Suprapubic skin (tissue), 4 donors: ENCODE measurements around the gene TNFRSF25. TPM values are rescaled to one million over a fixed set of nuclear protein-coding genes. Genes with fewer than 3 reads are reported as not detected.

ENCODE experiments used
- DNase-seq, 2 donors: peaks; one replicate each; pipeline ENCODE4 v3.0.0-alpha.2; 2019; ENCODE audit warnings: low spot score in 2 of 2
- H3K27ac ChIP-seq: fragments of 200-600 bp; sonication (generic); one replicate; pipeline ENCODE4 v1.5.1; 2019
- H3K27me3 ChIP-seq: fragments of 200-600 bp; sonication (generic); one replicate; pipeline ENCODE4 v1.5.1; 2019
- H3K36me3 ChIP-seq: fragments of 200-600 bp; sonication (generic); one replicate; pipeline ENCODE4 v1.5.1; 2019
- H3K4me1 ChIP-seq: fragments of 200-600 bp; sonication (generic); one replicate; pipeline ENCODE4 v1.5.1; 2019
- H3K4me3 ChIP-seq: fragments of 200-600 bp; sonication (generic); one replicate; pipeline ENCODE4 v1.5.1; 2019; ENCODE audit warnings: mild to moderate bottlenecking
- H3K9me3 ChIP-seq: fragments of 200-600 bp; sonication (generic); one replicate; pipeline ENCODE4 v1.5.1; 2019
- CTCF ChIP-seq, 2 donors: fragments of 200-600 bp in 1 of 2; fragments of 450-650 bp in 1 of 2; sonication (generic) in 1 of 2; IDR thresholded peaks; one replicate each; pipeline ENCODE4 v1.5.1; 2016 to 2019; ENCODE audit warnings: antibody characterized with exemption in 2 of 2, mild to moderate bottlenecking in 1 of 2, moderate library complexity in 1 of 2
- EP300 ChIP-seq: sonication (generic); formaldehyde crosslinking; IDR thresholded peaks from one replicate; pipeline ENCODE4 v1.6.1; 2017; ENCODE audit warnings: antibody characterized with exemption
- POLR2A ChIP-seq, 2 donors: fragments of 450-650 bp; IDR thresholded peaks; one replicate each; pipeline ENCODE4 v1.6.1; 2017; ENCODE audit warnings: antibody characterized with exemption in 2 of 2, mild to moderate bottlenecking in 2 of 2, moderate library complexity in 2 of 2
- POLR2AphosphoS5 ChIP-seq, 3 donors: sonication (generic); formaldehyde crosslinking; IDR thresholded peaks; one replicate each; pipeline ENCODE4 v1.6.1; 2017; ENCODE audit warnings: antibody characterized with exemption in 3 of 3
- WGBS: methylation state at CpG from one replicate; pipeline ENCODE4 v1.1.5; 2018; 5-methylcytosine and 5-hydroxymethylcytosine counted together
- total RNA-seq, 4 donors: library from RNA; depleted of rRNA; stranded (reverse); fragments of >200 nt; gene quantifications; one replicate each; pipeline ENCODE4 v1.1.0, GENCODE V29; 2016

The TNFRSF25 gene
- total RNA-seq, 4 donors from 2014 or later: 66.8 to 411 (median 99.5) TPM

- Histone ChIP-seq H3K27ac (peak overlapping the region; percentile 80), H3K4me1 (peaks cover 80% of the 10 kb centered on the region), H3K9me3 (no peaks in the 10 kb centered on the region), H3K27me3 (peaks cover 15% of the 10 kb centered on the region), H3K4me3 (peak overlapping the region; percentile 55), H3K36me3 (no peaks in the 10 kb centered on the region)
- TF ChIP-seq POLR2AphosphoS5 (IDR thresholded peaks at IDR 0.05) (no peak), EP300 (no peak), CTCF (IDR thresholded peaks at IDR 0.05) (peak; percentile 78 to 97), POLR2A (IDR thresholded peaks at IDR 0.05) (no peak)
- no CpG with 5 or more reads among the region's 21 CpGs for WGBS
- no peak for DNase-seq
These were observed 23.8 kb upstream of the TNFRSF25 start for GRCh38 chr1:6489799-6490180.

- Histone ChIP-seq H3K4me3 (peak overlapping the region; percentile 55), H3K27me3 (peaks cover 16% of the 10 kb centered on the region), H3K9me3 (no peaks in the 10 kb centered on the region), H3K27ac (peak overlapping the region; percentile 80), H3K36me3 (no peaks in the 10 kb centered on the region), H3K4me1 (peaks cover 83% of the 10 kb centered on the region)
- no CpG with 5 or more reads among the region's 9 CpGs for WGBS
- no peak for TF ChIP-seq EP300
- TF ChIP-seq POLR2AphosphoS5 (IDR thresholded peaks at IDR 0.05): no peak
- no peak for TF ChIP-seq CTCF (IDR thresholded peaks at IDR 0.05)
- TF ChIP-seq POLR2A (IDR thresholded peaks at IDR 0.05): no peak
- DNase-seq: no peak
These were observed 23.4 kb upstream of the TNFRSF25 start for GRCh38 chr1:6489383-6489765.

- Histone ChIP-seq H3K4me1 (peaks cover 89% of the 10 kb centered on the region), H3K9me3 (no peaks in the 10 kb centered on the region), H3K27ac (peak overlapping the region; percentile 80), H3K36me3 (no peaks in the 10 kb centered on the region), H3K4me3 (peak overlapping the region; percentile 55), H3K27me3 (peaks cover 16% of the 10 kb centered on the region)
- no peak for DNase-seq
- no CpG with 5 or more reads among the region's 13 CpGs for WGBS
- TF ChIP-seq EP300 (no peak), POLR2A (IDR thresholded peaks at IDR 0.05) (no peak), CTCF (IDR thresholded peaks at IDR 0.05) (no peak), POLR2AphosphoS5 (IDR thresholded peaks at IDR 0.05) (no peak)
These were observed 22.8 kb upstream of the TNFRSF25 start for GRCh38 chr1:6488602-6489382.

GRCh38 chr1:6487804-6488484, 22.0 kb upstream of the TNFRSF25 start:
- Histone ChIP-seq H3K36me3 (no peaks in the 10 kb centered on the region), H3K27me3 (peaks cover 18% of the 10 kb centered on the region), H3K27ac (peak overlapping the region; percentile 83), H3K9me3 (no peaks in the 10 kb centered on the region), H3K4me1 (peaks cover 95% of the 10 kb centered on the region), H3K4me3 (peak overlapping the region; percentile 55)
- WGBS: 84% methylated on average over 14 of the region's 14 CpGs
- no peak for DNase-seq
- no peak for TF ChIP-seq POLR2AphosphoS5 (IDR thresholded peaks at IDR 0.05)

GRCh38 chr1:6486433-6487011, 20.5 kb upstream of the TNFRSF25 start:
- peaks cover 18% of the 10 kb centered on the region for H3K27me3 ChIP-seq
- H3K4me1 ChIP-seq: peaks cover 84% of the 10 kb centered on the region
- no peaks in the 10 kb centered on the region for H3K9me3 ChIP-seq
- H3K27ac ChIP-seq: peak overlapping the region; percentile 83
- peak overlapping the region; percentile 65 for H3K4me3 ChIP-seq
- no peaks in the 10 kb centered on the region for H3K36me3 ChIP-seq
- DNase-seq: peak; percentile 90
- TF ChIP-seq CTCF (IDR thresholded peaks at IDR 0.05) (peak; percentile 83 to 89), POLR2A (IDR thresholded peaks at IDR 0.05) (no peak)
- WGBS: 1% methylated on average over 14 of the region's 15 CpGs
